GM18951 (cell line): ENCODE results near the gene RAPGEF5.

Source experiments
- POLR2A ChIP-seq: IDR thresholded peaks from 4 replicates; pipeline ENCODE4 v1.6.1; 2011; ENCODE audit warnings: mild to moderate bottlenecking; ENCODE audit not compliant: insufficient read length, insufficient read depth; ENCODE audit errors: extremely low read depth
- in situ Hi-C: fragments of 300-500 bp; cut with MboI; formaldehyde crosslinking; loops from one replicate; pipeline ENCODE4 v1.12.0; 2022; ENCODE audit warnings: low sequenced_read_pairs, mixed read lengths, inconsistent platforms; ENCODE audit not compliant: unreplicated experiment

The RAPGEF5 gene

GRCh38 chr7:22201186-22201880, 155.6 kb downstream of the RAPGEF5 start:
- TF ChIP-seq POLR2A = no peak
- in situ Hi-C loops = no loop called here

GRCh38 chr7:22200777-22201176, 156.2 kb downstream of the RAPGEF5 start:
- in situ Hi-C loops = no loop called here
- TF ChIP-seq POLR2A = no peak

GRCh38 chr7:22200238-22200637, 156.7 kb downstream of the RAPGEF5 start:
- no peak for TF ChIP-seq POLR2A
- in situ Hi-C loops = no loop called here

- no peak for TF ChIP-seq POLR2A
- in situ Hi-C loops = no loop called here
These were observed 159.6 kb downstream of the RAPGEF5 start for GRCh38 chr7:22197376-22197775.

- in situ Hi-C loops = no loop called here
- TF ChIP-seq POLR2A = no peak
These were observed 160.5 kb downstream of the RAPGEF5 start for GRCh38 chr7:22196429-22196828.

GRCh38 chr7:22195397-22196172, 161.4 kb downstream of the RAPGEF5 start:
- in situ Hi-C loops = no loop called here
- TF ChIP-seq POLR2A = no peak

GRCh38 chr7:22194658-22195273, 162.2 kb downstream of the RAPGEF5 start:
- in situ Hi-C loops = no loop called here
- no peak for TF ChIP-seq POLR2A

GRCh38 chr7:22193450-22193983, 163.4 kb downstream of the RAPGEF5 start:
- no peak for TF ChIP-seq POLR2A
- in situ Hi-C loops = no loop called here

GRCh38 chr7:22192801-22193200, 164.2 kb downstream of the RAPGEF5 start:
- no peak for TF ChIP-seq POLR2A
- in situ Hi-C loops = no loop called here

GRCh38 chr7:22190736-22191135, 166.2 kb downstream of the RAPGEF5 start:
- in situ Hi-C loops = no loop called here
- TF ChIP-seq POLR2A = no peak

GRCh38 chr7:22189741-22190140, 167.2 kb downstream of the RAPGEF5 start:
- no peak for TF ChIP-seq POLR2A
- in situ Hi-C loops = no loop called here

GRCh38 chr7:22189230-22189629, 167.7 kb downstream of the RAPGEF5 start:
- TF ChIP-seq POLR2A = no peak

GRCh38 chr7:22187691-22188348, 169.1 kb downstream of the RAPGEF5 start:
- in situ Hi-C loops = no loop called here
- no peak for TF ChIP-seq POLR2A

More at GRCh38 chr7:22189230-22189629, 167.7 kb downstream of the RAPGEF5 start:
- in situ Hi-C loops = no loop called here
